B cell (primary cell): ENCODE results near the gene PLCG2. TPM values are rescaled to one million over a fixed set of nuclear protein-coding genes. Genes with fewer than 3 reads are reported as not detected.

Experiments
- ATAC-seq: fragments of 200-7000 bp; cut with Tn5 transposase; one replicate; pipeline ENCODE4 v1.10.0; 2021; ENCODE audit warnings: low read depth, mild to moderate bottlenecking, moderate number of reproducible peaks, moderate library complexity
- CTCF ChIA-PET: fragments of 350-600 bp; sonication (Branson Sonifier 250); formaldehyde crosslinking; loops from one replicate; lab custom pipeline; 2021; ENCODE audit warnings: antibody characterized with exemption, inconsistent platforms; lab: Charles Lee
- POLR2A ChIA-PET: fragments of 350-600 bp; sonication (Branson Sonifier 250); formaldehyde crosslinking; loops from one replicate; lab custom pipeline; 2021; ENCODE audit warnings: antibody characterized with exemption; lab: Charles Lee
- DNase-seq: peaks from one replicate; pipeline ENCODE4 v3.0.0; 2013
- H2AFZ ChIP-seq: 2 replicates; pipeline ENCODE4 v1.6.1; 2012; ENCODE audit warnings: mild to moderate bottlenecking, low read depth, low read length; ENCODE audit not compliant: insufficient read depth, poor library complexity, severe bottlenecking
- H3K27ac ChIP-seq, 2 donors: 1 replicate in 1 of 2; 2 replicates in 1 of 2; pipeline ENCODE4 v1.5.1; 2012 to 2013; ENCODE audit warnings: low read length in 2 of 2, mild to moderate bottlenecking in 2 of 2, moderate library complexity in 1 of 2
- H3K27me3 ChIP-seq, 4 experiments: fragments of 200-600 bp in 1 of 4; sonication (generic) in 1 of 4; replicated peaks in 1 of 4; 1 replicate in 2 of 4; 2 replicates in 2 of 4; pipeline versions ENCODE4 v1.6.1 to v1.7.0; 2013 to 2016; ENCODE audit warnings: low read length in 3 of 4, mild to moderate bottlenecking in 2 of 4, mixed read lengths in 1 of 4, moderate library complexity in 1 of 4; ENCODE audit not compliant: insufficient read depth in 4 of 4, control insufficient read depth in 3 of 4; ENCODE audit errors: control extremely low read depth in 1 of 4
- H3K36me3 ChIP-seq, 2 experiments: replicated peaks in 1 of 2; 1 replicate in 1 of 2; 2 replicates in 1 of 2; pipeline versions ENCODE4 v1.6.1 to v1.7.1; 2013; ENCODE audit warnings: low read length in 1 of 2; ENCODE audit not compliant: insufficient read depth in 2 of 2, control insufficient read depth in 1 of 2; ENCODE audit errors: control extremely low read depth in 1 of 2, extremely low read depth in 1 of 2
- H3K4me1 ChIP-seq, 2 donors: fragments of 200-600 bp in 1 of 2; sonication (generic) in 1 of 2; 1 replicate in 1 of 2; 2 replicates in 1 of 2; pipeline versions ENCODE4 v1.5.1 to v1.6.1; 2013 to 2017; ENCODE audit warnings: low read length in 2 of 2; ENCODE audit not compliant: control insufficient read depth in 2 of 2, insufficient read depth in 2 of 2
- H3K4me2 ChIP-seq: replicated peaks from 2 replicates; pipeline ENCODE3; 2012; ENCODE audit warnings: mild to moderate bottlenecking, low read depth, low read length; ENCODE audit not compliant: poor library complexity, severe bottlenecking
- H3K4me3 ChIP-seq, 5 experiments: fragments of 200-600 bp in 1 of 5; sonication (generic) in 1 of 5; 1 replicate in 3 of 5; 2 replicates in 2 of 5; pipeline versions ENCODE4 v1.5.1 to v1.7.0; 2011 to 2016; ENCODE audit warnings: low read length in 4 of 5, mild to moderate bottlenecking in 4 of 5, low read depth in 2 of 5, control low read depth in 1 of 5, moderate library complexity in 1 of 5; ENCODE audit not compliant: insufficient read depth in 1 of 5; ENCODE audit errors: control extremely low read depth in 1 of 5, extremely low read depth in 1 of 5
- H3K79me2 ChIP-seq: fragments of 200-600 bp; sonication (generic); one replicate; pipeline ENCODE4 v1.6.0; 2016; ENCODE audit warnings: low read length; ENCODE audit not compliant: control insufficient read depth, insufficient read depth
- H3K9ac ChIP-seq: fragments of 200-600 bp; sonication (generic); 2 replicates; pipeline ENCODE4 v1.6.1; 2017; ENCODE audit warnings: mild to moderate bottlenecking, low read length, moderate library complexity
- H3K9me3 ChIP-seq, 3 donors: one replicate each; pipeline versions ENCODE4 v1.6.1 to v1.7.1; 2013; ENCODE audit warnings: low read length in 2 of 3; ENCODE audit not compliant: control insufficient read depth in 2 of 3, insufficient read depth in 1 of 3; ENCODE audit errors: control extremely low read depth in 1 of 3
- H4K20me1 ChIP-seq: 2 replicates; pipeline ENCODE4 v1.6.0; 2012; ENCODE audit warnings: mild to moderate bottlenecking, low read length; ENCODE audit not compliant: insufficient read depth, control insufficient read depth, poor library complexity, severe bottlenecking
- H3K27ac Mint-ChIP-seq: one replicate; pipeline ENCODE4 v1.8.0; 2021; ENCODE audit warnings: mixed read lengths
- H3K27me3 Mint-ChIP-seq: one replicate; pipeline ENCODE4 v1.8.0; 2021; ENCODE audit warnings: mixed read lengths
- H3K4me1 Mint-ChIP-seq: one replicate; pipeline ENCODE4 v1.8.0; 2021; ENCODE audit warnings: mixed read lengths
- H3K4me3 Mint-ChIP-seq: one replicate; pipeline ENCODE4 v1.8.0; 2021; ENCODE audit warnings: mixed read lengths
- H3K9me3 Mint-ChIP-seq: one replicate; pipeline ENCODE4 v1.8.0; 2022; ENCODE audit warnings: mixed read lengths; ENCODE audit not compliant: insufficient read depth
- CTCF ChIP-seq: fragments of 200-600 bp; IDR thresholded peaks from one replicate; pipeline ENCODE4 v1.8.0; 2022; ENCODE audit warnings: antibody characterized with exemption, mild to moderate bottlenecking
- EZH2 ChIP-seq: IDR thresholded peaks from 2 replicates; pipeline ENCODE4 v1.6.1; 2012; ENCODE audit warnings: borderline replicate concordance, low read depth, mild to moderate bottlenecking, moderate library complexity, low read length; ENCODE audit not compliant: insufficient read depth, poor library complexity, severe bottlenecking
- WGBS: methylation state at CpG from one replicate; pipeline ENCODE4 v1.1.5; 2013; ENCODE audit warnings: missing lambda C conversion rate; ENCODE audit not compliant: insufficient coverage; 5-methylcytosine and 5-hydroxymethylcytosine counted together
- intact Hi-C: fragments of 100-400 bp; cut with micrococcal nuclease; formaldehyde crosslinking; loops from one replicate; pipeline ENCODE4 v1.10.0; 2022
- polyA plus RNA-seq: library from polyadenylated mRNA; depleted of rRNA; stranded (reverse); fragments of >200 nt; gene quantifications from 2 replicates; pipeline ENCODE4 v1.2.3, GENCODE V29; 2012
- total RNA-seq, 2 donors: library from RNA; stranded (reverse); fragments of 120-200 nt in 1 of 2; gene quantifications; 1 replicate in 1 of 2; 2 replicates in 1 of 2; pipeline versions ENCODE4 v1.2.3 to v1.2.4, GENCODE V29; 2013 to 2022

Gene PLCG2
- total and polyA plus RNA-seq, 2 donors (not counting 1 experiment from before 2014, with no cell fraction given): 194 to 812 TPM

GRCh38 chr16:81765111-81765919 is 13.8 kb upstream of the PLCG2 start:
- ATAC-seq (no peak), DNase-seq (no peak)
- 94% methylated on average over 5 of the region's 11 CpGs for WGBS
- H3K4me2 ChIP-seq: no peak overlapping the region
- POLR2A ChIA-PET: interaction anchor here (0.5 kb wide), 1 partner anchor 11 kb away, joined by 6 read pairs; no protein-coding TSS in a partner anchor
- CTCF ChIA-PET: interaction anchor here (0.8 to 3.3 kb wide), 9 partner anchors 8 to 44 kb away, joined by 3 to 15 read pairs (median 3); no protein-coding TSS in a partner anchor
- no peak overlapping the region for H2AFZ ChIP-seq
- no peak overlapping the region for H3K27ac ChIP-seq
- no peaks in the 10 kb centered on the region for H3K27me3 Mint-ChIP-seq
- H3K9me3 Mint-ChIP-seq: no peaks in the 10 kb centered on the region
- H3K4me3 Mint-ChIP-seq: no peak overlapping the region
- no peaks in the 10 kb centered on the region for H3K27me3 ChIP-seq
- H4K20me1 ChIP-seq: no peaks in the 10 kb centered on the region
- TF ChIP-seq EZH2 (no peak), CTCF (no peak)
- intact Hi-C loops: no loop called here
- no peak overlapping the region for H3K9ac ChIP-seq
- peaks cover 12 to 23% of the 10 kb centered on the region in 2 donors for H3K4me1 ChIP-seq
- no peak overlapping the region for H3K27ac Mint-ChIP-seq
- H3K4me1 Mint-ChIP-seq: peaks cover 27% of the 10 kb centered on the region
- H3K9me3 ChIP-seq: no peaks in the 10 kb centered on the region
- H3K36me3 ChIP-seq: peaks cover 3 to 18% of the 10 kb centered on the region in 2 experiments
- H3K4me3 ChIP-seq: no peak overlapping the region
- H3K79me2 ChIP-seq: peaks cover 59% of the 10 kb centered on the region

DNA sequence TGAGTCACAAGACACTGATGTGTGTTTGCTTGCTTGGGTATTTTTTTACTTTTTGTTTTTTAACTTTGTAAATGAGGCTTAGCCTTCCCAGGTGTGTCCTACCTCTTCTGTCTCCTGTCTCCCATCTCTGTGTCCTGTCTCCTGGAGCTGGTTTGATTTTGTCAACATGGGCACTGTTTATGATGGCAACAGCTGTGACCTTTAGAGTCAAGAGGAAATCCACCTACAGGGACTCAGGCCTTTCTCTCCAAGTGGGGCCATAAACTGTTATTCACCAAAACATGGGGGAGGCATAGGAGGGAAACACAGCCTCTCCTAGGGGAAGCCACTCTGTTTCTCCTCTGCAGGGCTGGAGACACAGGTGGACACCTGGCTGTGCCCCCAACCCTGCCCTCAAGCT is 13.1 kb upstream of the PLCG2 start:
- peaks cover 58% of the 10 kb centered on the region for H3K79me2 ChIP-seq
- ATAC-seq (no peak), DNase-seq (no peak)
- peaks cover 1 to 18% of the 10 kb centered on the region in 2 experiments for H3K36me3 ChIP-seq
- Mint-ChIP-seq H3K27ac (no peak overlapping the region), H3K9me3 (no peaks in the 10 kb centered on the region), H3K4me1 (peaks cover 32% of the 10 kb centered on the region), H3K4me3 (no peak overlapping the region), H3K27me3 (no peaks in the 10 kb centered on the region)
- ChIA-PET POLR2A (no interaction called here), CTCF (interaction anchor here (0.8 to 3.3 kb wide), 8 partner anchors 9 to 108 kb away, joined by 3 to 15 read pairs (median 4); no protein-coding TSS in a partner anchor)
- H2AFZ ChIP-seq: no peak overlapping the region
- no peak overlapping the region for H3K9ac ChIP-seq
- TF ChIP-seq EZH2 (no peak), CTCF (no peak)
- H3K4me2 ChIP-seq: no peak overlapping the region
- no peak overlapping the region for H3K4me3 ChIP-seq
- H3K27ac ChIP-seq: no peak overlapping the region
- no peaks in the 10 kb centered on the region for H3K27me3 ChIP-seq
- peaks cover 17 to 30% of the 10 kb centered on the region in 2 donors for H3K4me1 ChIP-seq
- H3K9me3 ChIP-seq: no peaks in the 10 kb centered on the region
- intact Hi-C loops: no loop called here
- H4K20me1 ChIP-seq: no peaks in the 10 kb centered on the region
